ENCODE results near the gene IDE. TPM values are rescaled to one million over a fixed set of nuclear protein-coding genes. Genes with fewer than 3 reads are reported as not detected.

Gene IDE
- total RNA-seq, 1 donor from 2014 or later: 15.3 TPM

DNA sequence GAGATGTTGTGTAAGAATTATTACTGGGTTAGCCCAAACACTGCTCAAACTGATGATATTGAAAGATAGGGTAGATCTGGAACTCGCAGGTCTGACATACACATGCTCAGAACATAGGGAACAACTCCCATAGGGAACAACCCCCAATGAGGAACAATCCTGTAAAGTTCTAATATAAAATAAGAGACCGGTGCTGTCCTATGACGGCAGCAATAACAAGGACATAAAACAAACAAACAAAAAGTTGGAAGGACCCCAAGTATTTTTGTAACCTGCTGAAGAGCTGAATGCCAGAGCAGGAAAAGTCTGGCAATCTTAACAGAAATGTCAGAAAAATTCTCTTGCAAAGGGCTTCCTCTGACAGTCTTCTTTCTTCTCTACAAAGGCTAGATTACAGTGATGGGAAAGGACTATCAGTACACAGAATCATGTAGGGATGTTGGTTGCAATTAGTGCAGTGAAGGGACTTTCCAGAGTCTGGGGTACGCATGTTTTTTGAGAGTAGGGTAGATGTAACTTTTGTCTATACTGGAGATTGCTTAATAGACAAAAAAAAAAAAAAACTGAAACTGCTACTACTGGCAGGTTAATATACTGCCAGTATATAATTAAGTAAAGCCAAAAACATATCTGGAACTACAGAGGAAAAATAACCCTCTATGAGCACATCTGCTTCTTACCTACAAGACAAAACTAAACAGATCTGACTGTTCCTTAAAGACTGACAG lies 35.5 kb downstream of the IDE start:
- Histone ChIP-seq H3K27me3 (ENCODE audit: control insufficient read depth, insufficient read depth, low read length) (no peaks in the 10 kb centered on the region), H3K4me3 (ENCODE audit: low read depth, low read length) (no peak overlapping the region), H3K36me3 (ENCODE audit: control insufficient read depth, insufficient read depth, low read length) (no peaks in the 10 kb centered on the region)
- FAIRE-seq (no peak), DNase-seq (ENCODE audit: low read depth) (no peak)
- TF ChIP-seq, protein P1, sequence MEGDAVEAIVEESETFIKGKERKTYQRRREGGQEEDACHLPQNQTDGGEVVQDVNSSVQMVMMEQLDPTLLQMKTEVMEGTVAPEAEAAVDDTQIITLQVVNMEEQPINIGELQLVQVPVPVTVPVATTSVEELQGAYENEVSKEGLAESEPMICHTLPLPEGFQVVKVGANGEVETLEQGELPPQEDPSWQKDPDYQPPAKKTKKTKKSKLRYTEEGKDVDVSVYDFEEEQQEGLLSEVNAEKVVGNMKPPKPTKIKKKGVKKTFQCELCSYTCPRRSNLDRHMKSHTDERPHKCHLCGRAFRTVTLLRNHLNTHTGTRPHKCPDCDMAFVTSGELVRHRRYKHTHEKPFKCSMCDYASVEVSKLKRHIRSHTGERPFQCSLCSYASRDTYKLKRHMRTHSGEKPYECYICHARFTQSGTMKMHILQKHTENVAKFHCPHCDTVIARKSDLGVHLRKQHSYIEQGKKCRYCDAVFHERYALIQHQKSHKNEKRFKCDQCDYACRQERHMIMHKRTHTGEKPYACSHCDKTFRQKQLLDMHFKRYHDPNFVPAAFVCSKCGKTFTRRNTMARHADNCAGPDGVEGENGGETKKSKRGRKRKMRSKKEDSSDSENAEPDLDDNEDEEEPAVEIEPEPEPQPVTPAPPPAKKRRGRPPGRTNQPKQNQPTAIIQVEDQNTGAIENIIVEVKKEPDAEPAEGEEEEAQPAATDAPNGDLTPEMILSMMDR (IDR thresholded peaks at IDR 0.05; ENCODE audit: insufficient read depth, low read length, severe bottlenecking): no peak

DNA sequence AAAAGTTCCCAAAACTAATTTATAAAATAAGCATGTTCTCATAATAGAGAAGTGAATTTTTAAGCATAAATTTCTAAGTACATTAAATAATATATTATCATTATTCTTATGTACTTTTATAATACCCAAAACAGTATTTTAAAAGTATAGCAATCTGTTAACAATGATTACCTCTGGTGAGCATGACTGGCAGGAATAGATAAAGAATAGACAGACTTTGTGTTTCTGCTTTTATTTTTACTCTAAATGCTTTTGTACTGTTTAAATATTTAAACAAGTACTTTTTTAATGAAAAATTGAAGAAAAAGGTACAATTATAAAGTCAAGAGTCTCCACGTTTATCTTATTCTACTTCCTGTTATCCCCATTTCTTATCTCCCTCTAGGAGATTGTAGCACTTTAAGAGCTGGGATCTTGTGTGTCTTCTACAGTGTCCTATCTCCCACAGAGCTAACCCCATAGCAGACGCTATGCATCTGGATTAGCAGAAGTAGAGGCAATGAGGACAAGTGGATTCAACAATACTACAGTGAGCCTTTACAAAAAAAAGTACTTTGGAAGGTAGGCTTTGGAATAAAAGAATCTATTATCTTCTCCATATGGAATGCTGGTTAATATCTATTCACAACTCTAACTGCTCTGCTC lies 42.9 kb downstream of the IDE start:
- DNase-seq (ENCODE audit: low read depth): no peak
- TF ChIP-seq, protein P1 (IDR thresholded peaks at IDR 0.05; ENCODE audit: insufficient read depth, low read length, severe bottlenecking): no peak
- Histone ChIP-seq H3K36me3 (ENCODE audit: control insufficient read depth, insufficient read depth, low read length) (peaks cover 4% of the 10 kb centered on the region), H3K27me3 (ENCODE audit: control insufficient read depth, insufficient read depth, low read length) (no peaks in the 10 kb centered on the region), H3K4me3 (ENCODE audit: low read depth, low read length) (no peak overlapping the region)
- FAIRE-seq: no peak

DNA sequence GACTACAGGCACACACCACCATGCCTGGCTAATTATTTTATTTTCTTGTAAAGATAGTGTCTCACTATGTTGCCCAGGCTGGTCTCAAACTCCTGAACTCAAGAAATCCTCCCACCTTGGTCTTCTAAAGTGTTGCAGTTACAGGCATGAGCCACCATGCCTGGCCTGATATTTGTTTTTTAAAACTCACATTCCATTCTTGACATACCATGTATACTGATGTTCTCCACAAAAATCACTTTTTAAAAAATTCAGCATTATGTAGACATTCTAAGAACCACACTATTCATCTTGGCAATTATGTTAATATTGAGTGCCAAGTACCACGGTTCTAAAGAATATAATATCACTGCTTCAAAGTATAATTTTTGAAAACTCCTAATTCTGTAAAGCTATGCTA lies 43.5 kb downstream of the IDE start:
- no peak overlapping the region for H3K4me3 ChIP-seq (ENCODE audit: low read depth, low read length)
- FAIRE-seq: no peak
- TF ChIP-seq, protein P1 (IDR thresholded peaks at IDR 0.05; ENCODE audit: insufficient read depth, low read length, severe bottlenecking): no peak
- H3K27me3 ChIP-seq (ENCODE audit: control insufficient read depth, insufficient read depth, low read length): no peaks in the 10 kb centered on the region
- no peak for DNase-seq (ENCODE audit: low read depth)
- peaks cover 4% of the 10 kb centered on the region for H3K36me3 ChIP-seq (ENCODE audit: control insufficient read depth, insufficient read depth, low read length)

DNA sequence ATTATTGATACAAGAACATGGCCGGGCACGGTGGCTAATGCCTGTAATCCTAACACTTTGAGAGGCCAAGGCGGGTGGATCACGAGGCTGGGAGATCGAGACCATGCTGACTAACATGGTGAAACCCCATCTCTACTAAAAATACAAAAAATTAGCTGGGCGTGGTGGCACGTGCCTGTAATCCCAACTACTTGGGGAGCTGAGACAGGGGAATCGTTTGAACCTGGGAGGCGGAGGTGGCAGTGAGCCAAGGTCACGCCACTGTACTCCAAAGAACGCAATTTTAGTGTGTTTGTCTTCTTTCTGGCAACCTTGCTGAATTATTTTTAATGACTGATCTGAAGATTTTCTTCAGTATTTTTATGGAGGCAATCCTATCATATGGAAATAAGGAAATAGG lies 46.2 kb downstream of the IDE start:
- no peak for FAIRE-seq
- TF ChIP-seq, protein P1 (IDR thresholded peaks at IDR 0.05; ENCODE audit: insufficient read depth, low read length, severe bottlenecking): no peak
- H3K4me3 ChIP-seq (ENCODE audit: low read depth, low read length): no peak overlapping the region
- no peak for DNase-seq (ENCODE audit: low read depth)
- H3K27me3 ChIP-seq (ENCODE audit: control insufficient read depth, insufficient read depth, low read length): no peaks in the 10 kb centered on the region
- H3K36me3 ChIP-seq (ENCODE audit: control insufficient read depth, insufficient read depth, low read length): peaks cover 6% of the 10 kb centered on the region

DNA sequence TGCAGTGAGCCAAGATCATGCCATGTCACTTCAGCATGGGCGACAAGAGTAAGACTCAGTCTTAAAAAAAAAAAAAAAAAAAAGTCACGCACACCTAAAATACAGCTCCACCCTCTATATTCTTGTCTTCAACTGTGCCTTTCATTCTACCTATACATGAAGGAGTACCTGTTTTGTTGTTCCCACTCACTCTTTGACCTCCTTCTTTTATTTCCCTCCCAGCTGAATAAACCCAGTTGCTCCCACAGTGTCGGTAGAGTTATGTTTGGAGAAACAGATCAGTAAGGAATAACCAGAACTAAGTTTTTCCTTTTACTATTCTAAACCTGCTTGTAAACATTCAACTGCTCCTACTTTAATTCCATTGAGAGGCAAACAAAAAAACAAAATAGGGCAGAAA lies 50.3 kb downstream of the IDE start:
- Histone ChIP-seq H3K36me3 (ENCODE audit: control insufficient read depth, insufficient read depth, low read length) (peaks cover 2% of the 10 kb centered on the region), H3K4me3 (ENCODE audit: low read depth, low read length) (no peak overlapping the region), H3K27me3 (ENCODE audit: control insufficient read depth, insufficient read depth, low read length) (no peaks in the 10 kb centered on the region)
- DNase-seq (ENCODE audit: low read depth) (no peak), FAIRE-seq (no peak)
- TF ChIP-seq, protein P1 (IDR thresholded peaks at IDR 0.05; ENCODE audit: insufficient read depth, low read length, severe bottlenecking): no peak

Data from bronchial epithelial cell (primary cell).